ENCODE data around the gene SCYGR6.

The SCYGR6 gene

GRCh38 chr2:227713291-227713690, 11.3 kb downstream of the SCYGR6 start:
- DNase-seq, result no peak

- DNase-seq, result no peak
Observed at GRCh38 chr2:227710986-227711385, 13.6 kb downstream of the SCYGR6 start.

GRCh38 chr2:227707390-227707789, 17.2 kb downstream of the SCYGR6 start:
- no peak for DNase-seq

- no peak for DNase-seq
Observed at GRCh38 chr2:227706859-227707258, 17.7 kb downstream of the SCYGR6 start.

- no peak for DNase-seq
Observed at GRCh38 chr2:227703961-227704360, 20.6 kb downstream of the SCYGR6 start.

GRCh38 chr2:227703280-227703732, 21.3 kb downstream of the SCYGR6 start:
- DNase-seq, result no peak

GRCh38 chr2:227701556-227701955, 23.0 kb downstream of the SCYGR6 start:
- no peak for DNase-seq

- DNase-seq, result no peak
Observed at GRCh38 chr2:227696990-227697679, 27.4 kb downstream of the SCYGR6 start.

- no peak for DNase-seq
Observed at GRCh38 chr2:227687189-227687588, 37.4 kb downstream of the SCYGR6 start.

GRCh38 chr2:227684258-227684657, 40.3 kb downstream of the SCYGR6 start:
- no peak for DNase-seq

- DNase-seq, result no peak
Observed at GRCh38 chr2:227677928-227678327, 46.6 kb downstream of the SCYGR6 start.

- no peak for DNase-seq
Observed at GRCh38 chr2:227674485-227674884, 50.1 kb downstream of the SCYGR6 start.

All from fibroblast of skin of scalp (primary cell).